ENCODE measurements around the gene AP4B1.
"Not testable (repeated sequence)": the region's sequence is repeated elsewhere in the genome, so short reads cannot be mapped to it uniquely, and the experiment has no call there.

AP4B1 gene

GRCh38 chr1:113858418-113858817 lies 46.2 kb downstream of the AP4B1 start:
- no peak for DNase-seq (ENCODE audit: low read depth in 2 of 2)

- DNase-seq (ENCODE audit: low read depth in 2 of 2), result no peak
Measured at GRCh38 chr1:113857776-113858175, 46.8 kb downstream of the AP4B1 start.

DNA sequence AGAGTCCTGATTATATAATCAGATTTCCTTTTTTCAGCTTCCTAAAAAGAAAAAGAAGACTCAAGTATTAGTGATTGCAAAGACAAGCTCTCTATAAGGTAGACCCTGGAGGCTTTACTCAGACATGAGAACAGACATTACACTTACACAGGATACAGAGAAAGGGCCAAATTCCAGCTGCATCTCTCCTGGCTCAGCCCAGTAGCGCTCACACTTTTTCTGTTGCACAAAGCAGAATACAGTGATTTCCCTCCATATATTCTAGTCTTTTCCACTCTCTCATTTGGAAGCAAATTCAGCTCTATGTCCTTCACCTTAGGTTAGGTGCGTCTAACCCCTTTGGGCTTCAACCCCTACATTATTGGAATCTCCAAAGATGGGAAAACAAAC lies 48.2 kb downstream of the AP4B1 start:
- no peak for DNase-seq (ENCODE audit: low read depth in 2 of 2)

- no peak for DNase-seq (ENCODE audit: low read depth in 2 of 2)
Measured at GRCh38 chr1:113855630-113856400, 48.8 kb downstream of the AP4B1 start.

DNA sequence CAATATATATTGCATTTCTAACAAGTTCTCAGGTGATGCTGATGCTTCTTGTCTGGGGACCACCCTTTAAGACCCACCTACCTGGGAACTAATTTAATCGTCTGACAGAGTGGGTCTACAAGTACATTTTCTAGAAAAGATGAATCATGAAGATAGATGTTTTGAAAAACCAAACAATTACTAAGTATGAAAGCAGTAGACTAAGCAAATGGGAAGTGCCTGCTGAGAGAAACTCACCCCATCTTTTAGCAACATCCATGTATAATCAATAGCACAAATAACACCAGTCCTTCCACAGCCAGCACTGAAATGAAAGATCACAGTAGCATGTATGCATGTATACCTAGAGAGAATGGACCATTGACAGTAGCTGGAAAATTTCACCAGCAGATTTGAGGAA lies 50.4 kb downstream of the AP4B1 start:
- DNase-seq (ENCODE audit: low read depth in 2 of 2), result no peak

DNA sequence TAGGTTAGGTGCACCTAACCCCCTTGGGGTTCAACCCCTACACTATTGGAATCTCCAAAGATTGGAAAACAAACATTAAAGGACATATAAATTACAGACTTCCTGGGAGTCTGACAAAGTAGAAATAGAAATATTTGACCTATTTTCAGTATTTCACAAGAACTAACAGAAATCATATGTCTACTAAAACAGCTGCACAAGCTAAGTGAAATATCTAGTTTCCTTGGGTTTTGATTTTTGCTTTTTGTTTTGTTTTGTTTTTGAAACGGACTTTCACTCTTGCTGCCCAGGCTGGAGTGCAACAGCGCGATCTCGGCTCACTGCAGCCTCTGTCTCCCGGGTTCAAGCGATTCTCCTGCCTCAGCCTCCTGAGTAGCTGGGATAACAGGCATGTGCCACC lies 51.9 kb downstream of the AP4B1 start:
- DNase-seq (ENCODE audit: low read depth in 2 of 2), result not testable (repeated sequence)

GRCh38 chr1:113850127-113850796 lies 54.3 kb downstream of the AP4B1 start:
- DNase-seq (ENCODE audit: low read depth in 2 of 2), result no peak

GRCh38 chr1:113849072-113849471 lies 55.5 kb downstream of the AP4B1 start:
- DNase-seq (ENCODE audit: low read depth in 2 of 2), result no peak

- DNase-seq (ENCODE audit: low read depth in 2 of 2), result no peak
Measured at GRCh38 chr1:113846391-113847035, 58.1 kb downstream of the AP4B1 start.
